Pancreas (tissue), 10 donors: ENCODE measurements around the gene ACTRT2. TPM values are rescaled to one million over a fixed set of nuclear protein-coding genes. Genes with fewer than 3 reads are reported as not detected.
A peak's percentile ranks its signal among the peaks of the same experiment; 100 is the strongest.

ENCODE experiments used
- ATAC-seq, 4 donors: fragments of 200-7000 bp; cut with Tn5 transposase; one replicate each; pipeline versions ENCODE4 v1.8.0 to v1.9.1; 2020; ENCODE audit warnings: mild to moderate bottlenecking in 4 of 4, moderate library complexity in 4 of 4
- DNase-seq, 6 donors: peaks; one replicate each; pipeline ENCODE4 v3.0.0-alpha.2; 2020
- FAIRE-seq: peaks from 2 replicates; lab custom pipeline; 2012; peaks lifted over from hg19 to GRCh38; lab: Jason Lieb, UNC
- H3K27ac ChIP-seq, 4 donors: fragments of 200-600 bp; sonication (generic); 1 replicate in 3 of 4; 2 replicates in 1 of 4; pipeline versions ENCODE4 v1.5.0 to v1.8.0; 2020
- H3K27me3 ChIP-seq, 4 donors: fragments of 200-600 bp; one replicate each; pipeline ENCODE4 v1.8.0; 2021
- H3K36me3 ChIP-seq, 3 donors: fragments of 200-600 bp; sonication (generic) in 1 of 3; one replicate each; pipeline versions ENCODE4 v1.5.0 to v1.8.0; 2020 to 2021
- H3K4me1 ChIP-seq, 3 donors: fragments of 200-600 bp; one replicate each; pipeline ENCODE4 v1.8.0; 2021
- H3K4me3 ChIP-seq, 4 donors: fragments of 200-600 bp; sonication (generic) in 2 of 4; one replicate each; pipeline versions ENCODE4 v1.5.0 to v1.8.0; 2020 to 2021
- H3K9me3 ChIP-seq, 4 donors: fragments of 200-600 bp; one replicate each; pipeline ENCODE4 v1.8.0; 2021
- CTCF ChIP-seq, 4 donors: fragments of 200-600 bp; sonication (generic) in 3 of 4; IDR thresholded peaks; one replicate each; pipeline versions ENCODE4 v1.5.0 to v1.8.0; 2021; ENCODE audit warnings: antibody characterized with exemption in 4 of 4
- WGBS, 2 donors: extraction: QIAGEN DNeasy Blood & Tissue Kit; methylation state at CpG; one replicate each; pipeline ENCODE4 v1.1.7; 2013; 5-methylcytosine and 5-hydroxymethylcytosine counted together
- intact Hi-C, 3 donors: fragments of 100-400 bp; cut with DNase I; formaldehyde crosslinking; loops; one replicate each; pipeline versions ENCODE4 v1.11.1 to v1.14.2; 2022
- polyA plus RNA-seq, 2 donors: library from polyadenylated mRNA; stranded (reverse); fragments of 200-250 nt; gene quantifications; one replicate each; pipeline ENCODE4 v1.2.3, GENCODE V29; 2013
- total RNA-seq, 6 donors: library from RNA; stranded (reverse); fragmentation: NEBNext Ultra II Directional in 4 of 6; extraction: Animal tissue kit (Norgen Biotek cat#: 25700) in 4 of 6; gene quantifications; one replicate each; pipeline versions ENCODE4 v1.2.1 to v1.2.4, GENCODE V29; 2021 to 2023
- donor health status: healthy with polysubstance abuse.
- donor health status: DM: no; HTN: no; CAD: no; lungs with moderate emphysema.
- donor health status: DM: no; HTN: no; CAD: no.
- donor health status: control.
- donor health status: control.
- donor health status: Bipolar disorder and iron deficiency.
- donor health status: DM: yes; HTN: yes; CAD: no.
- donor health status: DM: no; HTN: no; CAD: no.
- donor health status: DM: no; HTN: no; CAD: no.
- donor health status: DM: yes; HTN: yes; CAD: no.

ACTRT2 gene
- total and polyA plus RNA-seq, 8 donors = not detected

- ATAC-seq (peak in 3 of 4 donors; percentile 23 to 64 (median 59)), DNase-seq (peak in 3 of 6 donors; percentile 42 to 49 (median 48))
- intact Hi-C loops = loop anchor here in 1 of 3 donors (10.0 kb wide), 1 partner anchor 397 kb away; no protein-coding TSS in a partner anchor
Measured at GRCh38 chr1:3017440-3018050, 3.7 kb upstream of the ACTRT2 start.

GRCh38 chr1:3018051-3018471, 3.2 kb upstream of the ACTRT2 start:
- FAIRE-seq (no peak), ATAC-seq (no peak), DNase-seq (peak in 1 of 6 donors; percentile 52)
- Histone ChIP-seq H3K27me3 (no peaks in the 10 kb centered on the region), H3K27ac (no peak overlapping the region), H3K4me1 (no peaks in the 10 kb centered on the region), H3K4me3 (no peak overlapping the region), H3K9me3 (no peaks in the 10 kb centered on the region), H3K36me3 (no peaks in the 10 kb centered on the region)
- 78 to 94% methylated on average over 16 of the region's 16 CpGs for WGBS, 2 donors
- no peak for TF ChIP-seq CTCF (IDR thresholded peaks at IDR 0.05)
- intact Hi-C loops = loop anchor here in 1 of 3 donors (10.0 kb wide), 1 partner anchor 397 kb away; no protein-coding TSS in a partner anchor

More at GRCh38 chr1:3017440-3018050, 3.7 kb upstream of the ACTRT2 start:
- WGBS, 2 donors = 60 to 63% methylated on average over 17 of the region's 17 CpGs
- TF ChIP-seq CTCF (IDR thresholded peaks at IDR 0.05) = no peak
- FAIRE-seq = no peak
- Histone ChIP-seq H3K9me3 (no peaks in the 10 kb centered on the region), H3K27me3 (no peaks in the 10 kb centered on the region), H3K4me1 (peaks cover 0 to 4% (median 0%) of the 10 kb centered on the region in 3 donors), H3K36me3 (no peaks in the 10 kb centered on the region), H3K4me3 (no peak overlapping the region), H3K27ac (no peak overlapping the region)

GRCh38 chr1:3018576-3018975, 2.7 kb upstream of the ACTRT2 start:
- TF ChIP-seq CTCF (IDR thresholded peaks at IDR 0.05) = no peak
- ATAC-seq = no peak
- no peaks in the 10 kb centered on the region for H3K4me1 ChIP-seq
- H3K9me3 ChIP-seq = no peaks in the 10 kb centered on the region
- H3K27ac ChIP-seq = no peak overlapping the region
- no peaks in the 10 kb centered on the region for H3K27me3 ChIP-seq
- 75 to 92% methylated on average over 16 of the region's 16 CpGs for WGBS, 2 donors
- H3K36me3 ChIP-seq = no peaks in the 10 kb centered on the region
- no peak for FAIRE-seq
- intact Hi-C loops = loop anchor here in 1 of 3 donors (10.0 kb wide), 1 partner anchor 396 kb away; no protein-coding TSS in a partner anchor
- DNase-seq = peak in 1 of 6 donors; percentile 44
- no peak overlapping the region for H3K4me3 ChIP-seq

GRCh38 chr1:3019007-3019515, 2.2 kb upstream of the ACTRT2 start:
- Histone ChIP-seq H3K4me3 (no peak overlapping the region), H3K4me1 (no peaks in the 10 kb centered on the region), H3K27ac (no peak overlapping the region), H3K9me3 (no peaks in the 10 kb centered on the region), H3K36me3 (no peaks in the 10 kb centered on the region), H3K27me3 (no peaks in the 10 kb centered on the region)
- intact Hi-C loops = loop anchor here in 1 of 3 donors (10.0 kb wide), 1 partner anchor 396 kb away; no protein-coding TSS in a partner anchor
- ATAC-seq = no peak
- no peak for FAIRE-seq
- DNase-seq = peak in 1 of 6 donors; percentile 55
- TF ChIP-seq CTCF (IDR thresholded peaks at IDR 0.05) = no peak
- WGBS, 2 donors = 78 to 84% methylated on average over 11 of the region's 11 CpGs
